Fibroblast of skin of left quadriceps (primary cell): ENCODE data around the gene APEH.
A peak's percentile ranks its signal among the peaks of the same experiment; 100 is the strongest.

Source experiments
- DNase-seq, 2 experiments: peaks; one replicate each; pipeline ENCODE4 v3.0.0-alpha.2; 2013; ENCODE audit warnings: low read depth in 2 of 2

Gene APEH

GRCh38 chr3:49650637-49651036, 23.5 kb upstream of the APEH start:
- no peak for DNase-seq

GRCh38 chr3:49652218-49652902, 21.8 kb upstream of the APEH start:
- no peak for DNase-seq

- DNase-seq = no peak
Measured at GRCh38 chr3:49652903-49653415, 21.2 kb upstream of the APEH start.

- DNase-seq = no peak
Measured at GRCh38 chr3:49653621-49654020, 20.5 kb upstream of the APEH start.

- DNase-seq = no peak
Measured at GRCh38 chr3:49654176-49654825, 19.9 kb upstream of the APEH start.

GRCh38 chr3:49654955-49655556, 19.1 kb upstream of the APEH start:
- no peak for DNase-seq

- no peak for DNase-seq
Measured at GRCh38 chr3:49655731-49656285, 18.3 kb upstream of the APEH start.

- DNase-seq = no peak
Measured at GRCh38 chr3:49656541-49657112, 17.5 kb upstream of the APEH start.

GRCh38 chr3:49657208-49657915, 16.8 kb upstream of the APEH start:
- DNase-seq = no peak

- DNase-seq = no peak
Measured at GRCh38 chr3:49658711-49659110, 15.4 kb upstream of the APEH start.

GRCh38 chr3:49659756-49660155, 14.4 kb upstream of the APEH start:
- DNase-seq = no peak

- no peak for DNase-seq
Measured at GRCh38 chr3:49661281-49661680, 12.9 kb upstream of the APEH start.

- DNase-seq = no peak
Measured at GRCh38 chr3:49662021-49662420, 12.1 kb upstream of the APEH start.

- DNase-seq = no peak
Measured at GRCh38 chr3:49662720-49663413, 11.3 kb upstream of the APEH start.

- no peak for DNase-seq
Measured at GRCh38 chr3:49663831-49664230, 10.3 kb upstream of the APEH start.

GRCh38 chr3:49664300-49664699, 9.9 kb upstream of the APEH start:
- DNase-seq = no peak

GRCh38 chr3:49665822-49666519, 8.2 kb upstream of the APEH start:
- no peak for DNase-seq

- peak in 1 of 2 experiments; percentile 6 for DNase-seq
Measured at GRCh38 chr3:49666592-49666991, 7.6 kb upstream of the APEH start.

- no peak for DNase-seq
Measured at GRCh38 chr3:49667701-49668413, 6.3 kb upstream of the APEH start.

GRCh38 chr3:49668414-49668797, 5.7 kb upstream of the APEH start:
- no peak for DNase-seq
